NT2/D1 (cell line): ENCODE results near the gene EPN1.

Source experiments
- SUZ12 ChIP-seq: IDR thresholded peaks from 2 replicates; pipeline ENCODE4 v1.6.1; 2011; ENCODE audit not compliant: insufficient read length, insufficient read depth; ENCODE audit errors: extremely low read depth
- YY1 ChIP-seq: IDR thresholded peaks from 2 replicates; pipeline ENCODE4 v1.6.1; 2011; ENCODE audit not compliant: insufficient read length, insufficient read depth
- ZNF274 ChIP-seq: IDR thresholded peaks from 2 replicates; pipeline ENCODE4 v1.6.1; 2011; ENCODE audit warnings: mild to moderate bottlenecking, low read depth, low read length

DNA sequence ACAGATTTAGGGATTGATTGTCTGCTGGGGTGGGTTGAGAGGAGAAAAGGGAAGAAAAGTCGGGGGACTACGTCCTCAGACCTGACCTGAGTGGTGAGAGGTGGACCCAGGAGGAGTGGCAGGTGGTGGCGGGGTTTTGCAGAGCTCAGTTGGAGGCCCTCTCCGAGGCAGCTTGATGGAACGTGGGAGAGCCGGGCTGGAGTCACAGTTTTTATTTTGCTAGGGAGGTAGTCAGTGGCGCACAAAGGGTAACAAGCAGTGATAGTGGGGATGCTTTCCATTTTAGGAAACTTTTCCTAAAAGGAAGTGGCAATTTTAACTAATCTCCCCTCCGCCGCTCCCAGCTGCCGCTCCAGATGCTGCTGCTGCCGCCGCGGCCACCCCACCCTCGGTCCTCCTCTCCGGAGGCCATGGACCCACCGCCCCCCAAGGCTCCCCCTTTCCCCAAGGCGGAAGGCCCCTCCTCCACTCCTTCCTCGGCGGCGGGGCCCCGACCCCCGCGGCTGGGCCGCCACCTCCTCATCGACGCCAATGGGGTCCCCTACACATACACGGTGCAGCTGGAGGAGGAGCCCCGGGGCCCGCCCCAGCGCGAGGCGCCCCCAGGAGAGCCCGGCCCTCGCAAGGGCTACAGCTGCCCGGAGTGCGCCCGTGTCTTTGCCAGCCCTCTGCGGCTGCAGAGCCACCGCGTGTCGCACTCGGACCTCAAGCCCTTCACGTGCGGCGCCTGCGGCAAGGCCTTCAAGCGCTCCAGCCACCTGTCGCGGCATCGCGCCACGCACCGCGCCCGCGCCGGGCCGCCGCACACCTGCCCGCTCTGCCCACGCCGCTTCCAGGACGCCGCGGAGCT, 32.6 kb upstream of the EPN1 start:
- TF ChIP-seq ZNF274 (no peak), SUZ12 (no peak), YY1 (no peak)
